GM12865 (cell line): ENCODE data around the gene LRP11.
"Not testable (repeated sequence)": the region's sequence is repeated elsewhere in the genome, so short reads cannot be mapped to it uniquely, and the experiment has no call there.

Experiments
- DNase-seq: peaks from one replicate; pipeline ENCODE4 v3.0.0; 2010; ENCODE audit warnings: low read depth
- H3K4me3 ChIP-seq: 2 replicates; pipeline ENCODE4 v1.5.1; 2011; ENCODE audit warnings: mild to moderate bottlenecking, low read depth, low read length, control low read depth
- CTCF ChIP-seq: IDR thresholded peaks from 2 replicates; pipeline ENCODE4 v1.5.1; 2011; ENCODE audit warnings: low read length, control low read depth, low read depth, inconsistent platforms; ENCODE audit not compliant: insufficient read depth; ENCODE audit errors: missing control alignments

The LRP11 gene

GRCh38 chr6:149863698-149864577, at the start of gene LRP11:
Gene LRP11, minus strand, starts transcription at chr6:149864359. Its CDS starts 339 bp downstream, at chr6:149864020.
- no peak for TF ChIP-seq CTCF
- DNase-seq, result peak; percentile 75
- H3K4me3 ChIP-seq, result peak within 1 kb of the TSS; percentile 47

- H3K4me3 ChIP-seq, result no peak overlapping the region
- TF ChIP-seq CTCF, result no peak
- no peak for DNase-seq
These were observed 49.5 kb upstream of the LRP11 start for GRCh38 chr6:149913540-149914240.

- DNase-seq, result no peak
- no peak for TF ChIP-seq CTCF
- H3K4me3 ChIP-seq, result no peak overlapping the region
These were observed 48.9 kb upstream of the LRP11 start for GRCh38 chr6:149913085-149913484.

- not testable (repeated sequence) for H3K4me3 ChIP-seq, DNase-seq
These were observed 48.5 kb upstream of the LRP11 start for GRCh38 chr6:149912680-149913079.

GRCh38 chr6:149910721-149911151, 46.6 kb upstream of the LRP11 start:
- no peak for DNase-seq
- no peak overlapping the region for H3K4me3 ChIP-seq
- TF ChIP-seq CTCF, result no peak

GRCh38 chr6:149909701-149910470, 45.7 kb upstream of the LRP11 start:
- DNase-seq, result no peak
- H3K4me3 ChIP-seq, result no peak overlapping the region
- no peak for TF ChIP-seq CTCF

GRCh38 chr6:149908480-149908879, 44.3 kb upstream of the LRP11 start:
- H3K4me3 ChIP-seq, DNase-seq: not testable (repeated sequence)
